ENCODE results near the gene HMCN1. TPM values are rescaled to one million over a fixed set of nuclear protein-coding genes. Genes with fewer than 3 reads are reported as not detected.

Gene HMCN1
- total RNA-seq, 4 donors from 2014 or later, result 1.0 to 8.1 (median 2.5) TPM

DNA sequence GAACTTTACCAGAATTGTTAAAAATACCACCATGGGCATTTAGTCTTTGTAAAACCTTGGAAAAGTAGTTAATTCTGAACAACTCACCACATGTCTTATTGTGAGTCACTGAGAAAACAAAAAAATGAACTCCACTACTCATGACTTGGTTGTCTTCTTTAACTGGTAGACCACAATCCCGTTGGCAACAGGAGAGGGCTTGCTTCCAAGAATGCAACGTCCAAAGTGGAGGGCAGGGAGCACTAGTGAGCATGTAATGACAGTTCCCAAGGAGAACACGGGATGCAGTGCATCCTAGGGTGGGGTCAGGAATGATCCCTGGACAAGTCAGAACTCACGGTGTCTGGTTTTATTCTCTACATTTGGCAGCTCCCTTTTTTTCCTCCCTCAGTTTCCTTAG, 15.2 kb upstream of the HMCN1 start:
- TF ChIP-seq, protein P1, sequence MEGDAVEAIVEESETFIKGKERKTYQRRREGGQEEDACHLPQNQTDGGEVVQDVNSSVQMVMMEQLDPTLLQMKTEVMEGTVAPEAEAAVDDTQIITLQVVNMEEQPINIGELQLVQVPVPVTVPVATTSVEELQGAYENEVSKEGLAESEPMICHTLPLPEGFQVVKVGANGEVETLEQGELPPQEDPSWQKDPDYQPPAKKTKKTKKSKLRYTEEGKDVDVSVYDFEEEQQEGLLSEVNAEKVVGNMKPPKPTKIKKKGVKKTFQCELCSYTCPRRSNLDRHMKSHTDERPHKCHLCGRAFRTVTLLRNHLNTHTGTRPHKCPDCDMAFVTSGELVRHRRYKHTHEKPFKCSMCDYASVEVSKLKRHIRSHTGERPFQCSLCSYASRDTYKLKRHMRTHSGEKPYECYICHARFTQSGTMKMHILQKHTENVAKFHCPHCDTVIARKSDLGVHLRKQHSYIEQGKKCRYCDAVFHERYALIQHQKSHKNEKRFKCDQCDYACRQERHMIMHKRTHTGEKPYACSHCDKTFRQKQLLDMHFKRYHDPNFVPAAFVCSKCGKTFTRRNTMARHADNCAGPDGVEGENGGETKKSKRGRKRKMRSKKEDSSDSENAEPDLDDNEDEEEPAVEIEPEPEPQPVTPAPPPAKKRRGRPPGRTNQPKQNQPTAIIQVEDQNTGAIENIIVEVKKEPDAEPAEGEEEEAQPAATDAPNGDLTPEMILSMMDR (IDR thresholded peaks at IDR 0.05), result no peak
- no peak for TF ChIP-seq POLR2A (IDR thresholded peaks at IDR 0.05)
- intact Hi-C loops (cut with DNase I; ENCODE audit: low total_unique reads), result no loop called here
- DNase-seq (ENCODE audit: low spot score in 2 of 2), result peak; percentile 51 to 76
- 11 to 13% methylated on average over 4 of the region's 4 CpGs for WGBS, 2 donors
- H3K4me3 ChIP-seq (ENCODE audit: low read depth, poor library complexity, severe bottlenecking), result no peak overlapping the region

DNA sequence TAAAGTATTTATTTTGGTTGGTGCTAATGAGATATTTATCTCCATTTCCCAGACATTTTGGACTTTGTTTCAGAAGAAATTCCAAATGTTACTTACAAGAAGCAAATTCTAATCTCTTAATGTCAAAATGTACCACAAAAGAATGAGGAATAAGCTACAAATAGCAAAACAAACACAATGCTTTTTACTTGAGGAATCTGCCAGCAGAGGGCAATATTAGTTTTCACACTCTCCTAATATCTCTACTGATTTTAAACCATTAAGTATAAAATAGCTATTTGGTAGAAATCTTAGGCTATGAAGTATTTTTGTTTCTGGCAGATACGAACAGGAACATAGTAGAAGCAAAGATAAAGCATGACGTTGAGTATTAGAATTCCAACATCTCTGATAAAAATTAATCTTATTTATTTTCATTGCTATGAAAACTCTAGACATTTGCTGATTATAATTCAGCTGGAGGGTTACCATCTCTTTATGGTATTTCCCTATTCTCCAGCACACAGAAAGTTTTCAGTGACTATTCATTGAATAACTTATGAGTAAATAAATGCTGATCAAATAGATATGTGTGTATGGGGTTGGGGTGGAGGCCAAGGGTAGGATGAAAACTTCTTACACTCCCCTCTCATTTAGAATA, 13.4 kb upstream of the HMCN1 start:
- TF ChIP-seq POLR2A (IDR thresholded peaks at IDR 0.05), result no peak
- TF ChIP-seq, protein P1 (IDR thresholded peaks at IDR 0.05), result no peak
- intact Hi-C loops (cut with DNase I; ENCODE audit: low total_unique reads), result no loop called here
- no peak overlapping the region for H3K4me3 ChIP-seq (ENCODE audit: low read depth, poor library complexity, severe bottlenecking)
- 13 to 14% methylated on average over 2 of the region's 2 CpGs for WGBS, 2 donors
- no peak for DNase-seq (ENCODE audit: low spot score in 2 of 2)

DNA sequence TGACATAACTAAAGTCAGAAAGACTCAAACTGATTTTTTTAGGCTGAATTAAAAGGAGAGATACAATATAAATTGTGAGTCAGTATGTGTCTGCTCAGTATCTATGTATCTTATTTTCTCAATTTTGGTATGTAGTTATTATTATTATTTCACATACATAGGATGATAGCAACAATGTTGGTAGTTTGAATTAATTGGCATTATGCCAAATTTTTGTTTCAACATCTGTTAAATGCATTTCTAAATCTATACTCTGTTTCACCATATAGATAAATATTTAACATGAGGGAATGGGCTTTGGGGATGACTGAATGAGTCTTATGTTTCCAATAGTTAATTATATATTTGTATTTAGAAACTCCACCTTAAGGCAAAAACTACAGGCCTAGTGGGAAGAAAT, 12.6 kb upstream of the HMCN1 start:
- intact Hi-C loops (cut with DNase I; ENCODE audit: low total_unique reads), result no loop called here
- TF ChIP-seq POLR2A (IDR thresholded peaks at IDR 0.05), result no peak
- TF ChIP-seq, protein P1 (IDR thresholded peaks at IDR 0.05), result no peak
- no peak for DNase-seq (ENCODE audit: low spot score in 2 of 2)
- H3K4me3 ChIP-seq (ENCODE audit: low read depth, poor library complexity, severe bottlenecking), result no peak overlapping the region

DNA sequence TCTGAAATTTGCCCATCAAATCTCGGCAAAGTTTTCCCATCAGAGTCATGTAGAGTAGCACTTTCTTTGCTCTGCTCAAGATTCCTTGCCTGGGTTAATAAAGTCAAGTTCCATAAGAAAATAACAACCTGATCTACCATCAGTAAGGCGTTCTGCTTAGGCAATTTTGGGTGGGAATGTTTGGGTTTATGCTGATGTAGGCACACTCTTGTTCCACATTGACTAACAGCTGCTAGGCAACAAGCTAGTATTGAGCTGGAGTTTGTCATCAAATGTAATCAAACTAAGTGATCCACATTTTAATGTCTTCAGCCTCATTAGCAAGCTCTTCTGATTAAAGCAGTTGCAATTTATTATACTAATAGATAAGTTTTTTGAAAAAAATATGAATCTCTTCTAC, 12.1 kb upstream of the HMCN1 start:
- intact Hi-C loops (cut with DNase I; ENCODE audit: low total_unique reads), result no loop called here
- TF ChIP-seq POLR2A (IDR thresholded peaks at IDR 0.05), result no peak
- TF ChIP-seq, protein P1 (IDR thresholded peaks at IDR 0.05), result no peak
- H3K4me3 ChIP-seq (ENCODE audit: low read depth, poor library complexity, severe bottlenecking), result no peak overlapping the region
- WGBS, 2 donors, result 82 to 93% methylated on average over 2 of the region's 2 CpGs
- no peak for DNase-seq (ENCODE audit: low spot score in 2 of 2)

DNA sequence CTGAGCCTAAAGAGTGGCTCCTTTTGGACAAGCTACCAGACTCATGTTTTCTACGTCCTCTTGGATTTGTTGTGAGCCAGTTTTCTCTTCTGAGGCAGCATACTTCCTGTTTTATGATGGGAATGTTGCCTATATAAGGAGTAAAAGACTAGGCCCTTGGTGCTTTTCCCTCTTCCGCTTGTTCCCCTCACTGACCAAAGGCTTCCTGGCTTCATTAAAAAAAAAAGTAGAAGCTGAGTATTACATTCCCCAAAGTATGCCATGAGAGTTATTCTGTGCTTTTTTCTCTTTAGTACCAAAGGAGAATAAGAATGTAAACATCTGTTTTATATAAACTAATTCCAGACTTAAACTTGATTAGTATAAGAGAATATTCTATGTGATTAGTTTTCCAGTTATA, 6.5 kb upstream of the HMCN1 start:
- H3K4me3 ChIP-seq (ENCODE audit: low read depth, poor library complexity, severe bottlenecking), result no peak overlapping the region
- 80 to 82% methylated on average over 2 of the region's 2 CpGs for WGBS, 2 donors
- intact Hi-C loops (cut with DNase I; ENCODE audit: low total_unique reads), result no loop called here
- DNase-seq (ENCODE audit: low spot score in 2 of 2), result no peak
- no peak for TF ChIP-seq POLR2A (IDR thresholded peaks at IDR 0.05)
- TF ChIP-seq, protein P1 (IDR thresholded peaks at IDR 0.05), result no peak

DNA sequence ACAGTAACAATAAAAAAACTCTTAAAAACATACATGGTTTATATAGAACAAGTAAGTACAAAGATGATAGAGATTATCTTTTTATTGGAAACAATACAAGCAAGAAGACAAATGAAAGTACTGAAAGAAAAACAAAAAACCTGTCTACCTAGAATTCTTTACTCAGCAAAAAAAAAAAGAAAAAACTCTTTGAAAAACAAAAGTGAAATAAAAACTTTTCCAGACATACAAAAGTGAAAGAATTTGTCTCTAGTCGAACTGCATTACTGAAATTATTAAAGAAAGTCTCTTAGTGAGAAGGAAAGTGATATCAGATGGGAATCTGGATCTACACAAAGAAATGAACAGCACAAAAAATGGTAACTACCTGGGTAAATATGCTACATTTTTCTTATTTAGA, 2.7 kb upstream of the HMCN1 start:
- no peak for TF ChIP-seq POLR2A (IDR thresholded peaks at IDR 0.05)
- TF ChIP-seq, protein P1 (IDR thresholded peaks at IDR 0.05), result no peak
- intact Hi-C loops (cut with DNase I; ENCODE audit: low total_unique reads), result no loop called here

More for the DNA sequence above, 2.7 kb upstream of the HMCN1 start:
- DNase-seq (ENCODE audit: low spot score in 2 of 2), result no peak
- H3K4me3 ChIP-seq (ENCODE audit: low read depth, poor library complexity, severe bottlenecking), result no peak overlapping the region
- WGBS, 2 donors, result 70 to 74% methylated on average over 1 of the region's 1 CpG

Data from lower leg skin (tissue), 4 donors.